ENCODE results near the gene TXNDC2.
"Not testable (repeated sequence)": the region's sequence is repeated elsewhere in the genome, so short reads cannot be mapped to it uniquely, and the experiment has no call there.

The TXNDC2 gene

DNA sequence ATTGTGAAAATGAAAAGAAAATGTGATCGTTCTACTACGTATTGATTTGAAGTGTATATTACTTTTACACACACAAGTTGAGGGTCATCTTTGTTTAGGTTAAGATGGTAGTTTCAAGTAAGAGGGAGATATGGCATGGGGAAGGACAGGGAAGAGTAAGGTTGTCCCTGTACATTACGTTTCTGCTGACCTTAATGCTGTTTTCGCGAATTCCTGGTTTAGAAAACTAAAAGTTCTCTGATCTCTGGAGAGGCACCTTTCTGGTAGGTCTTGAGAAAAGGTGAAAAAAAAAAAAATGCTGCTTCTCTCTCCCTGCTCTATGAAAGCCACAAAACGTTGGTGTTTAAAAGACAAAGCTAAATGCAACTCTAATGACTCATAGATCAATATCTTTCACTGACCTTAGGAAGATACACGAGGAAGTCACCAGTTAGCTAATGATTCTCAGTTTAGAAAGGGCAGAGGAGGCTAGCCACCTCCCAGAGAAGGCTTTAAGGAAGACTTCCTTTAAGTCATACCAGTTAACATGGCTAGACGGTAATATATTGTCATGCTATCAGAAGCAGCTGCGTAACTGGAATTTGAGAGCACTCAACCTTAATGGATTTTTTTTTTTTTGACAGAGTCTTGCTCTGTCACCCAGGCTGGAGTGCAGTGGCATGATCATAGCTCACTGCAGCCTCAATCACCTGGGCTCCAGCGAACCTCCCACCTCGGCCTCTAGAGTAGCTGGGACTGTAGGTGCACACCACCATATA lies 13.2 kb downstream of the TXNDC2 start:
- no peak overlapping the region for H3K4me3 ChIP-seq (ENCODE audit: low read depth, low read length)
- TF ChIP-seq, protein P1, sequence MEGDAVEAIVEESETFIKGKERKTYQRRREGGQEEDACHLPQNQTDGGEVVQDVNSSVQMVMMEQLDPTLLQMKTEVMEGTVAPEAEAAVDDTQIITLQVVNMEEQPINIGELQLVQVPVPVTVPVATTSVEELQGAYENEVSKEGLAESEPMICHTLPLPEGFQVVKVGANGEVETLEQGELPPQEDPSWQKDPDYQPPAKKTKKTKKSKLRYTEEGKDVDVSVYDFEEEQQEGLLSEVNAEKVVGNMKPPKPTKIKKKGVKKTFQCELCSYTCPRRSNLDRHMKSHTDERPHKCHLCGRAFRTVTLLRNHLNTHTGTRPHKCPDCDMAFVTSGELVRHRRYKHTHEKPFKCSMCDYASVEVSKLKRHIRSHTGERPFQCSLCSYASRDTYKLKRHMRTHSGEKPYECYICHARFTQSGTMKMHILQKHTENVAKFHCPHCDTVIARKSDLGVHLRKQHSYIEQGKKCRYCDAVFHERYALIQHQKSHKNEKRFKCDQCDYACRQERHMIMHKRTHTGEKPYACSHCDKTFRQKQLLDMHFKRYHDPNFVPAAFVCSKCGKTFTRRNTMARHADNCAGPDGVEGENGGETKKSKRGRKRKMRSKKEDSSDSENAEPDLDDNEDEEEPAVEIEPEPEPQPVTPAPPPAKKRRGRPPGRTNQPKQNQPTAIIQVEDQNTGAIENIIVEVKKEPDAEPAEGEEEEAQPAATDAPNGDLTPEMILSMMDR (IDR thresholded peaks at IDR 0.05; ENCODE audit: low read depth, low read length) = no peak

DNA sequence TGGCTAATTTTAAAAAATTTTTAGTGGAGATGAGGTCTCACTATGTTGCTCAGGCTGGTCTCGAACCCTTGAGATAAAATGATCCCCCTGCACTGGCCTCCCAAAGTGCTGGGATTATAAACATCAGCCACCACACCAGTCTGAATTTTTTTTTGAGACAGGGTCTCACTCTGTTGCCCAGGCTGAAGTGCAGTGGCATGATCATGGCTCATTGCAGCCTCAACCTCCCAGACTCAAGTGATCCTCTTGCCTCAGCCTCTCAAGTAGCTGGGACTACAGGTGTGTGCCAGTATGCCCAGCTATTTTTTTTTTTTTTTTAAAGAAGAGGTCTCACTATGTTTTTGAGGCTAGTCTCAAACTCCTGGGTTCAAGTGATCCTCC lies 13.8 kb downstream of the TXNDC2 start:
- H3K4me3 ChIP-seq (ENCODE audit: low read depth, low read length) = not testable (repeated sequence)

DNA sequence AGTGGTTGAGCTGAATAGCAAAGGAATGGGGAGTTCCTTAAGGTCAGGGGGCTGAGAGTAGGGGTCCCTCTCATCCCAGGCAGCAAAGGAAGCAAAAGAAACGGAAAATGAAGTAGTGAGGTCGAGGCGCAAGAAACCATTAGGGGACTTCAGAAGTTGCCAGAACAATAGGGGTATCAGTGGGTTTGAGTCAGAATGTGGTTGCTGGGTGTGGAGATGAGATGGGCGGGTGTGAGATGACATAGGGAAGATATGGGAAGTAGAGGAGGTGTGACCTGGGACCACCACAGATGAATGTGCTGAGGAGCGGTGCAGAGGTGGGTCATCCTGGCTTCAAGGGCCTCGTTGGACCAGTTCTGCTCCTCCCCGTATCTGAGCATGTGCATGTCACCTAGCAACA lies 14.9 kb downstream of the TXNDC2 start:
- H3K4me3 ChIP-seq (ENCODE audit: low read depth, low read length) = no peak overlapping the region
- TF ChIP-seq, protein P1 (IDR thresholded peaks at IDR 0.05; ENCODE audit: low read depth, low read length) = no peak

DNA sequence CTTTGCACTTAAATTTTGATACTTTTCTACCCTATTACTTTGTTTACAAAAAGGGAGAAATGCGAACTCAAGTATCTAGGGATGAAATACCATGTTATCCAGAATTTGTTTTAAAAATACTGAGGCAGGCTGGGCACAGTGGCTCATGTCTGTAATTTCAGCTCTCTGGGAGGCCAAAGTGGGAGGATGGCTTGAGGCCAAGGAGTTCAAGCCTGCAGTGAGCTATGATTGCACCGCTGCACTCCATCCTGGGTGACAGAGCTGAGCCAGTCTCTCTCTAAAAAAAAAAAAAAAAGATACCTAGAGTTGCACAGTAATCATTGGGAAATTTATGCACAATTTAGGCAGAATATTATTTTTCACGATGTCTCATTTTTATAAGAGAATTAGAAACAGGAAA lies 15.6 kb downstream of the TXNDC2 start:
- H3K4me3 ChIP-seq (ENCODE audit: low read depth, low read length) = no peak overlapping the region
- TF ChIP-seq, protein P1 (IDR thresholded peaks at IDR 0.05; ENCODE audit: low read depth, low read length) = no peak

DNA sequence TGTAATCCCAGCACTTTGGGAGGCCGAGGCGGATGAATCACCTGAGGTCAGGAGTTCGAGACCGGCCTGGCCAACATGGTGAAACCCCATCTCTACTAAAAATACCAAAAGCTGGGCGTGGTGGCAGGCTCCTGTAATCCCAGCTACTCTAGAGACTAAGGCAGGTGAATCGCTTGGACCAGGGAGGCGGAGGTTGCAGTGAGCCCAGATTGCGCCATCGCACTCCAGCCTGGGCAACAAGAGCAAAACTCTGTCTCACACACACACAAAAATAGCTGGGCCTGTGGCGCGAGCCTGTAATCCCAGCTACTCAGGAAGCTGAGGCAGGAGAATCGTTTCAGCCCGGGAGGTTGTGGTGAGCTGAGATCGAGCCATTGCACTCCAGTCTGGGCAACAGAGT lies 16.5 kb downstream of the TXNDC2 start:
- H3K4me3 ChIP-seq (ENCODE audit: low read depth, low read length) = not testable (repeated sequence)

DNA sequence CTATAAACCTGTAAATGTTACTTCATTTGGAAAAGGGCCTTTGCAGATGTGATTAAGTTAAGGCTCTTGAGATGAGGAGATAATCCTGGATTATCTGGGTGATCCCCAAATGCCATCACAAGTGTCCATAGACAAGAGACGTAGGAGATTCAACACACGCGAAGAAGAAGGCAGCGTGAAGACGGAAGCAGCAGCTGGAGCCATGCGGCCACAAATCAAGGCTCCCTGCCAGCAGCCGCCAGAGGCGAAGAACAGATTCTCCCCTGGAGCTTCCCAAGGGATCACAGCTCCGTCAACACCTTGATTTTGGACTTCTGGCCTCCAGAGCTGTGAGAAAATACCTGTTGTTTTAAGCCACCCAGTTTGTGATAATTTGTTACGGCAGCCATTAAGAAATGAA lies 17.1 kb downstream of the TXNDC2 start:
- TF ChIP-seq, protein P1 (IDR thresholded peaks at IDR 0.05; ENCODE audit: low read depth, low read length) = no peak
- no peak overlapping the region for H3K4me3 ChIP-seq (ENCODE audit: low read depth, low read length)

DNA sequence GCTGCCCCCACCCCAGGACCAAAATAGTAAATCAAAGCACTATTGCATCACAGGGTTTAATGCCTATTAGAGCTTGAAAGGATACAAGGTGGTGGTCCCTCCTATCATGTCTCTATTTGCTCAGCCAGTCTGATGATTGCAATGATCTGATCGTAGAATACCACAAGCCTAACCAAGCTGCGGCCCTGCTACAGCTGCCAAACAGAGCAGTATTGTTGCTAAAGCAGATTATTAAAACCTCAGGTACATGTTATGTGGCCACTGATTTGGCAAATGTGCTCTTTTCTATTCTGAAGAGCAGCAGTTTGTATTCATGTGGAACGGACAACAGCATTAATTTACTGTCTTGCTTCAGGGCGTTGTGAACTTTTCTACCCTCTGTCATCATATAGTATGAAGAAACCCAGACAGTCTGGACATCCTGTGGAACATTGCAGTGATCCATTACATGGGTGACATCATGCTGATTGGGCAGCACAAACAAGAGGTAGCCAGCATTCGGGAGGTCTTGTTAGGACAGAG lies 19.7 kb downstream of the TXNDC2 start:
- no peak overlapping the region for H3K4me3 ChIP-seq (ENCODE audit: low read depth, low read length)
- TF ChIP-seq, protein P1 (IDR thresholded peaks at IDR 0.05; ENCODE audit: low read depth, low read length) = no peak

DNA sequence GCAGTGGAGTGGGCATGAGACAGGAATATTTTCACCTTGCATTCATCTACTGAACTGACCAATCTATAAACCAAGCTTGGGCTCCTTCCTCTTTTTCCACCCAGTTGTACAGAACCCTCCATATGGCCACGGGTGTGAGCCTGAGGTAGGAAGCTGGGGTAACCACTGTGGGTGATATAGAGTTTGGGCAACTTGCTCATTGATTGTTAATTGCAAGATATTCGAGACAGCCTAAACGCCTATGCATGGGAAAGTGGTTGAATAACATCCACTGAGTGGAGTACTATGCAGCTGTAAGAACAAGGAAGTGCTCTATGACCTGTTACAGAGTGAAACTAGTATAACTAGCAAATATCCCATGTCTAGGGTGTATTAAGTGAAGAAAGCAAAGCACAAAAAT lies 20.7 kb downstream of the TXNDC2 start:
- H3K4me3 ChIP-seq (ENCODE audit: low read depth, low read length) = no peak overlapping the region
- TF ChIP-seq, protein P1 (IDR thresholded peaks at IDR 0.05; ENCODE audit: low read depth, low read length) = no peak
